ENCODE data around the gene JSRP1.

JSRP1 gene

DNA sequence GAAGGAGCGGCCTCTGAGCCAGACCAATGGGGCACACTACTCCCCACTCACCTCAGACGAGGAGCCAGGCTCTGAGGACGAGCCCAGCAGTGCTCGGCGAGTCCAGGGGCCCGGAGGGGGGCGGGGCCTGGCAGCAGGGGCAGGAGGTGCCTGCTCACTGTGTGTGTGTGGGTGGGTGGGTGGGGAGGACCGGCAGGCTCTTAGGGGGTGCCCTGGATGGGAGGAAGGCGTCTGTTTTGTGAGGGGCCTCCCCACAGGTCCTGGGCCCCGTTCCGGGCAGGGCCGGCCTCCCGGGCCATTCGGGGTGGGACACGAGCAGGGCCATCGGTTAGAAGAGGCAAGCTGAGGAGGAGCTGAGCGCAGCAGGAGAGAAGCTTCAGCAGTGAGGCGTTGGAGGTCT lies 32.8 kb downstream of the JSRP1 start:
- DNase-seq, result no peak
- peaks cover 34% of the 10 kb centered on the region for H3K36me3 Mint-ChIP-seq
- no peak overlapping the region for H3K4me3 Mint-ChIP-seq
- no peaks in the 10 kb centered on the region for H3K9me3 Mint-ChIP-seq
- H3K4me1 Mint-ChIP-seq, result peaks cover 4% of the 10 kb centered on the region
- CTCF ChIA-PET, result no interaction called here
- no peaks in the 10 kb centered on the region for H3K27me3 Mint-ChIP-seq
- H3K27ac Mint-ChIP-seq, result no peak overlapping the region

DNA sequence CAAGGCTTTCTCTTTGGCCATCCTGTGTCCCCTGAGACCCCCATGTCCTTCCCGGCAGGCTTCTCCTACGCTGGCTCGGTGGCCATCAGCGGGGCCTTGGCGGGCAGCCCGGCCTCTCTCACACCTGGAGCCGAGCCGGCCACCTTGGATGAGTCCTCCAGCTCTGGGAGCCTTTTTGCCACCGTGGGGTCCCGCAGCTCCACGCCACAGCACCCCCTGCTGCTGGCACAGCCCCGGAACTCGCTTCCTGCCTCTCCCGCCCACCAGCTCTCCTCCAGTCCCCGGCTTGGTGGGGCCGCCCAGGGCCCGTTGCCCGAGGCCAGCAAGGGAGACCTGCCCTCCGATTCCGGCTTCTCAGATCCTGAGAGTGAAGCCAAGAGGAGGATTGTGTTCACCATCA lies 34.3 kb downstream of the JSRP1 start:
- no peak for DNase-seq
- no peaks in the 10 kb centered on the region for H3K9me3 Mint-ChIP-seq
- no peaks in the 10 kb centered on the region for H3K27me3 Mint-ChIP-seq
- peaks cover 36% of the 10 kb centered on the region for H3K36me3 Mint-ChIP-seq
- H3K4me3 Mint-ChIP-seq, result no peak overlapping the region
- CTCF ChIA-PET, result interaction anchor here (1.0 kb wide), 1 partner anchor 66 kb away, joined by 4 read pairs; no protein-coding TSS in a partner anchor
- H3K27ac Mint-ChIP-seq, result no peak overlapping the region
- H3K4me1 Mint-ChIP-seq, result peaks cover 4% of the 10 kb centered on the region

DNA sequence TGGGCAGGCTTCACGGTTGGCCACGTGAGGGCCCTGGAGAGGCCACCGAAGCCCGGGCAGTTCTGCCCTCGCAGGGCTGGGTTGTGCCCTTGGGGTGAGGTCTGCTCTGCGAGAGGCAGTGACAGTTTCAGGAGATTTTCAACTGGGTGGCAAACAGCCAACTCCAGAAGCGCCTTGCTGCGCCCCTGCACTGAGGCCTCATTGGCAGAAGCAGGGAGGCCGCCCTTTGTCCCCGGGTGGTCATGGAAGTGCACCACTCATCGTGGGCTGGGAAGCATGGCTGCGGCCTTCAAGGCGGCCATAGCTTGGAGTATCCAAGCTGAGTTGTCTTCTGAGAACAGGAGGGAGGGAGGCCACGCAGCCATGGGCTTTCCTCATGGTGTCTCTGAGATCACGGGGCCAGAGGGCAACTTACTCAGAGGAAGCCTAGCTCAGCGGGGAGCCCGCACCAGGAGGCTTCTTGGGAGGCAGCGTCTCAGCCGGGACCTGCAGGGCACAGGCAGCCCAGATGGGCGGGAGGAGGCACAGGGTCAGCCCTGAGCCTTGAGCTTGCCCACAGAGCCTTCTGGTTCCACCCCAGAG lies 34.9 kb downstream of the JSRP1 start:
- H3K36me3 Mint-ChIP-seq, result peaks cover 39% of the 10 kb centered on the region

DNA sequence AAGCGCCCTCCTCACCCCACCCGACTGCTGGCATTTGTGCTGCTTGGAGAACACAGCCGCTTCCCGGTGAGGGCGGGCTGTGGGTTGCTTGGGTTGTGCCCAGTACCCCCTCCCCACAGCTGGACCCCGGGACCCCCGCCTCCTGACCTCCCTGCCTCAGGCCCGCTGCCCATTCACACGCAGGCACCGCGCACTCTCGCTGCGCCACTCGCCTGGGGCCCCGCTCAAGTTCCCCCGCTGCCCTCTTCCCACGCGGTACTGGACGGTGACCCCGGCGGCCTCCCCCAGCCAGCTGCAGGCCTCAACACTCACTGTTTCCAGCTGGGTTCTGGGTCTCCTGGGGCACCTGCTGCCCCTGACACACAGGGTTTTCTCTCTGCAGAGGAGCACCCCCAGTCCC lies 36.5 kb downstream of the JSRP1 start:
- no peak overlapping the region for H3K4me3 Mint-ChIP-seq
- no peaks in the 10 kb centered on the region for H3K9me3 Mint-ChIP-seq
- peaks cover 36% of the 10 kb centered on the region for H3K36me3 Mint-ChIP-seq
- no peak overlapping the region for H3K27ac Mint-ChIP-seq
- H3K27me3 Mint-ChIP-seq, result no peaks in the 10 kb centered on the region
- CTCF ChIA-PET, result no interaction called here
- no peak for DNase-seq
- peaks cover 17% of the 10 kb centered on the region for H3K4me1 Mint-ChIP-seq

More for the DNA sequence above, 34.9 kb downstream of the JSRP1 start:
- no peak overlapping the region for H3K27ac Mint-ChIP-seq
- H3K4me1 Mint-ChIP-seq, result peaks cover 4% of the 10 kb centered on the region
- DNase-seq, result no peak
- CTCF ChIA-PET, result interaction anchor here (1.0 kb wide), 1 partner anchor 65 kb away, joined by 4 read pairs; no protein-coding TSS in a partner anchor
- no peaks in the 10 kb centered on the region for H3K9me3 Mint-ChIP-seq
- no peak overlapping the region for H3K4me3 Mint-ChIP-seq
- no peaks in the 10 kb centered on the region for H3K27me3 Mint-ChIP-seq

DNA sequence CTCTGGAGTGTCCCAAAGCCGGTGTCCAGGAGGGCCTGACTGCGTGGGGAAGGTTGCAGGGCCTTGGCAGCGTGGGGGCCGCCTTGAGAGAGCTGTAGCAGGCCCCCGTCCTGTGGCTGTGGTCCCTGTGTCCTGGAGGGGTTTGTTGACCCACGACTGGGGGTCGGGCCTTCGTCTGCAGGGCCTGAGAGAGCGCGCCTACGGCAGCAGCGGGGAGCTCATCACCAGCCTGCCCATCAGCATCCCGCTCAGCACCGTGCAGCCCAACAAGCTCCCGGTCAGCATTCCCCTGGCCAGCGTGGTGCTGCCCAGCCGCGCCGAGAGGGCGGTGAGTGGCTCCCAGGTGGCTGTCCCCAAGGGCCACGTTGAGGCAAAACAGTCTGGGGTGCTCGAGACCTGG lies 38.6 kb downstream of the JSRP1 start:
- Mint-ChIP-seq H3K4me1 (peaks cover 21% of the 10 kb centered on the region), H3K27me3 (no peaks in the 10 kb centered on the region), H3K27ac (no peak overlapping the region), H3K36me3 (peaks cover 29% of the 10 kb centered on the region), H3K9me3 (no peaks in the 10 kb centered on the region), H3K4me3 (no peak overlapping the region)
- no peak for DNase-seq
- CTCF ChIA-PET, result no interaction called here

DNA sequence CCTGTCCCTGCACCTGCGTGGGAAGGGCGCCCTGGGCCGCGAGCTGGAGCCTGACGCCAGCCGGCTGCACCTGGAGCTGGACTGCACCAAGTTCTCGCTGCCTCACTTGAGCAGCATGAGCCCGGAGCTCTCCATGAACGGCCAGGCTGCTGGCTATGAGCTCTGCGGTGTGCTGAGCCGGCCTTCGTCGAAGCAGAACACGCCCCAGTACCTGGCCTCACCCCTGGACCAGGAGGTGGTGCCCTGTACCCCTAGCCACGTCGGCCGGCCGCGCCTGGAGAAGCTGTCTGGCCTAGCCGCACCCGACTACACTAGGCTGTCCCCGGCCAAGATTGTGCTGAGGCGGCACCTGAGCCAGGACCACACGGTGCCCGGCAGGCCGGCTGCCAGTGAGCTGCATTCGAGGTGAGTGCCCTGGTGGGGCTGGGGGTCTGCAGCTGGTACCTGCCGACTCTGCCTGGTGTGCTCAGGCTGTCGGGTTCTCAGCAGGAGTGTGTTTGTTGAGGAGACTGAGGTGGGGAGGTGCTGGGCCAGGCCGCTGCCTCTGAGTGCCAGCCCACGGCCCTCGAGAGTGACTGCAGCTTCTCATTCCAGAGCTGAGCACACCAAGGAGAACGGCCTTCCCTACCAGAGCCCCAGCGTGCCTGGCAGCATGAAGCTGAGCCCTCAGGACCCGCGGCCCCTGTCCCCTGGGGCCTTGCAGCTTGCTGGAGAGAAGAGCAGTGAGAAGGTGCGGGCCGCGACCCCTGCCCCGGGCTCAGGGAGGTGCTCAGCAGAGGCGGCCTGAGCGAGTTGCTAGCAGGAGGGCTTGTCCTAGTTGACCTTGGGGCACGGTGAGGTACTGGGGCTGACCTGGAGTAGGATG lies 39.6 kb downstream of the JSRP1 start:
- Mint-ChIP-seq H3K9me3 (no peaks in the 10 kb centered on the region), H3K36me3 (peaks cover 36% of the 10 kb centered on the region), H3K4me3 (no peak overlapping the region), H3K4me1 (peaks cover 21% of the 10 kb centered on the region), H3K27me3 (no peaks in the 10 kb centered on the region), H3K27ac (peak overlapping the region; percentile 1)
- DNase-seq, result no peak
- CTCF ChIA-PET, result interaction anchor here (1.1 to 1.5 kb wide), 2 partner anchors 14 to 19 kb away, joined by 3 to 4 read pairs; partner anchors contain the start of gene PLEKHJ1

DNA sequence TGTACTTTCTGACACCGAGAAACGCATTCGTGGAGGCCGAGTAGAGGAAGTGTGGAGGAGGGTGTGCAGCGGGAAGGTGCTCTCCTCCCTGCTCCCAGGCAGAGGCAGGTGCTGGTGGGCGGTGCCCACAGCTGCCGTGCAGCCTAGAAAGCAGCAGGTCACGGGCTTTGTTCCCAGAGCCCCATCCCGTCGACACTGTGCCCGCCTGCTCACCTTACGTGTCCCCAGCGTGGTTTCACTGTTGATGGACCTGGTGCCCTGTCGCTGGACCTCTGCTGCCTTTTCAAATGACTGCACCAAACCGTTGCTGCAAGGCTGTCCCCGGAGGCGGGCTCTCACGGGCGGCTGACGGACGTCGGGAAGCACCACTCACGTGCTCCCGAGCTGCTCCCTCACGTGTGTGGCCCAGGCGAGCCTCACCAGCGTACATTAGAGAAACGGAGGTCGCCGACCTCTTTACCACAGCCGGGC lies 40.9 kb downstream of the JSRP1 start:
- Mint-ChIP-seq H3K4me3 (no peak overlapping the region), H3K36me3 (peaks cover 37% of the 10 kb centered on the region), H3K9me3 (no peaks in the 10 kb centered on the region), H3K27me3 (no peaks in the 10 kb centered on the region), H3K4me1 (peaks cover 21% of the 10 kb centered on the region), H3K27ac (no peak overlapping the region)
- CTCF ChIA-PET, result interaction anchor here (0.7 to 1.5 kb wide), 2 partner anchors 16 to 59 kb away, joined by 4 read pairs; no protein-coding TSS in a partner anchor
- DNase-seq, result peak; percentile 46

DNA sequence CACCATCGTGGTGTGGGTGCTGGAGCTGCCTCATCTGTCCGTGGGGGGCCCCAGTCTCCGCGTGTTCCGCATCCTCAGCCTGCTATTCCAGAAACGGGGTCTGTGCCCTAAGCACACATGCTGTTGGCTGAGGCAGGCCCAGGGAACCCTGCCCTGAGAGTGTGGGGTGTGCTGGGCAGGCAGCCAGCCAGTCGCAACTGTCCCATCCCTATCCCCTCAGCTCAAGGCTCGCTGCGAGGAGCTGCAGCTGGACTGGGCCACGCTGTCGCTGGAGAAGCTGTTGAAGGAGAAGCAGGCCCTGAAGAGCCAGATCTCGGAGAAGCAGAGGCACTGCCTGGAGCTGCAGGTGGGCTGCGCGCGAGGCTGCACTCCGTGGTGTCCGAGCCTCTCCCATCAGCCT lies 42.0 kb downstream of the JSRP1 start:
- Mint-ChIP-seq H3K9me3 (no peaks in the 10 kb centered on the region), H3K27me3 (no peaks in the 10 kb centered on the region), H3K4me3 (no peak overlapping the region), H3K27ac (no peak overlapping the region), H3K36me3 (peaks cover 36% of the 10 kb centered on the region), H3K4me1 (peaks cover 21% of the 10 kb centered on the region)
- no peak for DNase-seq
- CTCF ChIA-PET, result interaction anchor here (0.5 kb wide), 1 partner anchor 177 kb away, joined by 3 read pairs; no protein-coding TSS in a partner anchor

DNA sequence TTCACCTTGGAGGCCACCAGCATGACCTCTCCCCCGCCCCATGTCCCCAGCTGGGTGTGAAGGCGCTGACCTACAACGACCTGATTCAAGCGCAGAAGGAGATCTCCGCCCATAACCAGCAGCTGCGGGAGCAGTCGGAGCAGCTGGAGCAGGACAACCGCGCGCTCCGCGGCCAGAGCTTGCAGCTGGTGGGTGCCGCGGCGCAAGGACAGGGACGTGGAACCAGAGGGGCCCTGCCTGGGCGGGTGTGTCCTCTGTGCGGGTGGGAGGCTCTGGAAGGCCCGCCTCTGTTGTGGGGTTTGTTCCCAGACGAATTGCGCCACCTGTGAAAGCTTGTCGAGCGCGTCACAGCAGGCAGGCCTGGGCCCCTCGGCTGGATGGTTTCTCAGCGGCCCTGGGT lies 42.4 kb downstream of the JSRP1 start:
- no peak for DNase-seq
- Mint-ChIP-seq H3K4me3 (no peak overlapping the region), H3K27me3 (no peaks in the 10 kb centered on the region), H3K27ac (no peak overlapping the region), H3K9me3 (no peaks in the 10 kb centered on the region), H3K36me3 (peaks cover 36% of the 10 kb centered on the region), H3K4me1 (peaks cover 21% of the 10 kb centered on the region)
- CTCF ChIA-PET, result no interaction called here

DNA sequence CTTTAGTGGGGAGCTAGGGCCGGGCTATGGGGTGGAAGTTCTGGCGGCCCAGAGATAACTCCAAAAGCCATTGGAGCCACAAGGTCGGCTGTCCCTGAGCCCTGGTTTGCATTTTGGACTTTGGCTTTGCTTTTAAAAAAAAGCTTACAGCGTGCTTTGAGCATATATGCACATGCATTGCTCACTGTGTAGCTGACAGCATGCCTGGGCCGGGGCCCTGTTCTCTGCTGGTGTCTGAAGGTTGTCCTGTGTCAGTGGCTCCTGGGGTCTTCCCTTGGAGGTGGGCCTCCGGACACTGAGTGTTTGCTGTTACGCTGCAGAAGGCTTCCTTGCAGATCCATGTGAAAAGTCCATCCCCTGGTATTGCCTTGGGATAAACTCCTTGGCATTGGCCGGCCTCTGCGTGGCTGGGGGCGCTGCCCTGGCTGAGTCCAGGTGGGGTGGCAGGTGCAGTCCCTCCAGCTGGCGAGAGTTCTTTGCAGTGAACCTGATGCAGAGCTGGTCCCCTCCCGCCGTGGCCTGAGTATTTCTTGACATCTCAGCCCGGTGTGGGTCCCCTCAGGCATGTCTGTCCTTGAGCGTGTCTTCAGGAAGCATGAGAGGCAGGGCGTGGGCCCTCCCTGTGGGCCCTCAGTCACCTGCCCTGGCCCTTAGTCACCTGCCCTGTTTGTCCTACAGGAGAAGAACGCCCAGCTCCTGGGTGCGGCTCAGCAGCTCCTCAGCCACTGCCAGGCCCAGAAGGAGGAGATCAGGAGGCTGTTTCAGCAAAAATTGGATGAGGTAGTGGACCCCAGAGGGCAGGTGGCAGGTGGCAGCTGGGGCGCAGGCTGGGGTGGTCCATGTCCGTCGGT lies 43.1 kb downstream of the JSRP1 start:
- H3K9me3 Mint-ChIP-seq, result no peaks in the 10 kb centered on the region
- peaks cover 36% of the 10 kb centered on the region for H3K36me3 Mint-ChIP-seq
- CTCF ChIA-PET, result interaction anchor here (1.1 kb wide), 1 partner anchor 20 kb away, joined by 3 read pairs; no protein-coding TSS in a partner anchor
- H3K4me1 Mint-ChIP-seq, result peaks cover 24% of the 10 kb centered on the region
- no peak for DNase-seq
- no peak overlapping the region for H3K27ac Mint-ChIP-seq
- H3K27me3 Mint-ChIP-seq, result no peaks in the 10 kb centered on the region
- H3K4me3 Mint-ChIP-seq, result no peak overlapping the region

DNA sequence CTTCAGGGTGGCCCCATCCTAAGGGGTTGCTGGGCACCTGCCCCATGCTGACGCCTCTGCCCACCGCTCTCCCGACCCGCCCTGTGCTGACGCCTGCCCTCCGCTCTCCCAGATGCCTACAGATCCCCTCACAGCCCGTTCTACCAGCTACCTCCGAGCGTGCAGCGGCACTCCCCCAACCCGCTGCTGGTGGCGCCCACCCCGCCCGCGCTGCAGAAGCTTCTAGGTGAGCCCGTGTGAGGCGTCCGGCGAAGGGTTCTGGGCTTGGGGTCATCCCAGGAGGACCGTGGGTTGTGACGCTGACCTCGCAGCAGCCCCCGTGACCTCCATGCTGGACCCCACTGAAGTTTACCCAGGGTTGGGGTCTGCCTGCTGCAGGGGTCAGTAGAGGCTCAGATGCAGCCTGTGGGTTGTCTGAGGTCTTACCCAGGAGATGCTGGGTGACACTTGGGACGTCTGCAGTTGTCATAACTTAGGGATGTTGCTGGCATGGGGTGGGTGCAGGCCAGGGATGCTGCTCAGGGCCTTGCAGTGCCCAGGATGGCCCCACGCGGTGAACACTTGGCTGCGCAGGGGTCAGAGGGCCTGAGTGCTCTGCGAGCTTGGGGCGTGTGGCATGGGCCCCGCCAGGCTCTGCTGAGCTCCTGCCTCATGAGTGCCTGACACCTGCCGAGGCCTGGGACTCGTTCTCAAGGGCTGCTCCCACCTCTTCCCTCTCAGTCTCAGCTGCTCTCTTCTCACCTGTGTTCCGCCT lies 45.1 kb downstream of the JSRP1 start:
- no peak for DNase-seq
- no peaks in the 10 kb centered on the region for H3K9me3 Mint-ChIP-seq
- no peaks in the 10 kb centered on the region for H3K27me3 Mint-ChIP-seq
- CTCF ChIA-PET, result no interaction called here
- H3K4me1 Mint-ChIP-seq, result peaks cover 24% of the 10 kb centered on the region
- no peak overlapping the region for H3K27ac Mint-ChIP-seq
- H3K4me3 Mint-ChIP-seq, result no peak overlapping the region
- peaks cover 31% of the 10 kb centered on the region for H3K36me3 Mint-ChIP-seq

DNA sequence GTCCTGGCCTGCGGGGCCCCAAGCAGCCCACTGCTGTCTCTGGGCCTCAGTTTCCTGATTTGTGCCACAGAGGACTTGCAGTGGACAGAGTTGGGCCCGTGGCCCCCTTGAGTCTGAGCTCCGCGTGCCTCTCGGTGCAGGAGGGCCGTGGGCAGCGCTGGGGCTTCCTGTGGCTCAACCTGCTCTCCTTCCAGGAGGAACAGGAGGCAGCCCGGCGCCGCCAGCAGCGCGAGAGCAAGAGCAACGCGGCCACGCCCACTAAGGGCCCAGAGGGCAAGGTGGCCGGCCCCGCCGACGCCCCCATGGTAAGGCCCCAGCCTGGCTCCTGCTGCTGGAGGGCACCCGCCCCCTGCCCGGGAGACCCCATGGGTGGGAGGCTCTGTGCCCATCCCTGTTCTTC lies 46.0 kb downstream of the JSRP1 start:
- no peak for DNase-seq
- Mint-ChIP-seq H3K9me3 (no peaks in the 10 kb centered on the region), H3K4me1 (peaks cover 16% of the 10 kb centered on the region), H3K4me3 (no peak overlapping the region), H3K27ac (no peak overlapping the region), H3K27me3 (no peaks in the 10 kb centered on the region), H3K36me3 (peaks cover 26% of the 10 kb centered on the region)
- CTCF ChIA-PET, result no interaction called here

DNA sequence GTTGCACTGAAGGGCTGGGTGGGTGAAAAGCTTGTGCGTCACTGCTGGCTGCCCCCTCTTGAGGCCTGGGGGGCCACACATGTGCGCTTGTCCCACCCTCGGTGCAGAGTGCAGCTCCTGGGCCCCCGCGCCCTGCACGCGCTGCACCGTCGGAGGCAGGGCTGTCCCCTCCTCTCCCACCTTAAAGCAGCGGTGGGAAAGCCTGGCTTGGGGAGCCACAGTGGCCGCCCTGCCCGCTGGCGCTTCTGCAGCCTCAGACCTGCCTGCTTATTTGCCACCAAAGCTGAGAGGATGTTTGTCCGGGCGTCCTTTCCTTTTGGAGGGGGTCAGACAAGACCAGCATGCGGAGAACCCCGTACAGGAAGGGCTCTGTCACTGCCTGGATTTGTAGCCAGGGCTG lies 46.8 kb downstream of the JSRP1 start:
- Mint-ChIP-seq H3K27me3 (no peaks in the 10 kb centered on the region), H3K4me1 (peaks cover 8% of the 10 kb centered on the region), H3K9me3 (no peaks in the 10 kb centered on the region), H3K36me3 (peaks cover 25% of the 10 kb centered on the region), H3K4me3 (no peak overlapping the region), H3K27ac (no peak overlapping the region)
- CTCF ChIA-PET, result no interaction called here
- DNase-seq, result no peak

Data from activated naive CD4-positive, alpha-beta T cell treated with anti-CD3 and anti-CD28 coated beads, Interleukin-2, amount 10 ng/mL, durations not matched to agents 7 days and 5 days (primary cell).